AG09319 (cell line): ENCODE results near the gene F10.

Source experiments
- DNase-seq: peaks from one replicate; pipeline ENCODE4 v3.0.0-alpha.2; 2010; ENCODE audit warnings: low read depth; ENCODE audit errors: extremely low read depth
- CTCF ChIP-seq: IDR thresholded peaks from 2 replicates; pipeline ENCODE4 v1.5.1; 2011; ENCODE audit warnings: low read depth, mild to moderate bottlenecking, inconsistent platforms, low read length, moderate library complexity

The F10 gene

GRCh38 chr13:113129480-113129879, 6.9 kb downstream of the F10 start:
- TF ChIP-seq CTCF, result no peak
- no peak for DNase-seq

- no peak for DNase-seq
- TF ChIP-seq CTCF, result no peak
Measured at GRCh38 chr13:113129921-113130750, 7.5 kb downstream of the F10 start.

- DNase-seq, result no peak
- TF ChIP-seq CTCF, result no peak
Measured at GRCh38 chr13:113135281-113135760, 12.7 kb downstream of the F10 start.

- no peak for DNase-seq
- no peak for TF ChIP-seq CTCF
Measured at GRCh38 chr13:113137691-113138298, 15.2 kb downstream of the F10 start.

- DNase-seq, result no peak
- no peak for TF ChIP-seq CTCF
Measured at GRCh38 chr13:113138792-113139551, 16.4 kb downstream of the F10 start.

GRCh38 chr13:113139577-113139976, 17.0 kb downstream of the F10 start:
- no peak for TF ChIP-seq CTCF
- no peak for DNase-seq
